ENCODE data around the gene COQ3.

COQ3 gene, protein sequence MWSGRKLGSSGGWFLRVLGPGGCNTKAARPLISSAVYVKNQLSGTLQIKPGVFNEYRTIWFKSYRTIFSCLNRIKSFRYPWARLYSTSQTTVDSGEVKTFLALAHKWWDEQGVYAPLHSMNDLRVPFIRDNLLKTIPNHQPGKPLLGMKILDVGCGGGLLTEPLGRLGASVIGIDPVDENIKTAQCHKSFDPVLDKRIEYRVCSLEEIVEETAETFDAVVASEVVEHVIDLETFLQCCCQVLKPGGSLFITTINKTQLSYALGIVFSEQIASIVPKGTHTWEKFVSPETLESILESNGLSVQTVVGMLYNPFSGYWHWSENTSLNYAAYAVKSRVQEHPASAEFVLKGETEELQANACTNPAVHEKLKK

DNA sequence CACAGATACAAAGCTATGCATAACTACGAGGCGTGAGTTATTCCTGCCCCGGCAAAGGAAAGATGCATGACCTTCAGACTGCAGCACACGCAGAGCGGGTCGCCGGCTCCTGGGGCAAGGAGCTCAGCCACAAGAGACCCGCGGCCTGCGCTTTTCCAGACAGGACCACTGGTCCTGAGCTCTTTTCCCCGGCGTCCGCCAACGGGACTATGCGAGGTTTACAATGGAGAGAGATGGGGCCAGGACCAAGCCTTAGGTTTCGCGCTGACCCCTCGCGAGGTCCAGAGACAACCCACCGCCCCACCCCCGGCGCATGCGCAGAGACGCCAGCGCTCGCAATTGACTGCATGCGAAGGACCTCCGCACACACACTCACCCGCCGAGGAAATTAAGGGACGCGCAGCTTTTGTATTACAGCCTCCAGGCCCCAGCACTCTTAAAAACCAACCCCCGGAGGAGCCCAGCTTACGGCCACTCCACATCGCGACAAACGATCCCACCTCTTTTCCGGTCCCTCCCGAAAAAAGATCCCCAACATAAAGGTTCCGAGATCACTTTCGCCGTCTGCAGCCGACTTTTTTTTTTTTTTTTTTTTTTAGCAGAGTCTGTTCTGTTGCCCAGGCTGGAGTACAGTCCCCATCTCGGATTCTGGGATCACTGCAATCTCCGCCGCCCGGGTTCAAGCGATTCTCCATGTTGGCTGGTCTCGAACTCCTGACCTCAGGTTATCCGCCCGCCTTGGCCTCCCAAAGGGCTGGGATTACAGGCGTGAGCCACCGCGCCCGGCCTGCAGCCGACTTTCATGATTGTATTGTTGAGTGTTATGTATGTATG lies at the start of gene COQ3:
Gene COQ3, minus strand, starts transcription at position 498 of the 834 bp plus-strand sequence. Its CDS starts 16 bp downstream, at position 482.
- peak; percentile 68 for DNase-seq

DNA sequence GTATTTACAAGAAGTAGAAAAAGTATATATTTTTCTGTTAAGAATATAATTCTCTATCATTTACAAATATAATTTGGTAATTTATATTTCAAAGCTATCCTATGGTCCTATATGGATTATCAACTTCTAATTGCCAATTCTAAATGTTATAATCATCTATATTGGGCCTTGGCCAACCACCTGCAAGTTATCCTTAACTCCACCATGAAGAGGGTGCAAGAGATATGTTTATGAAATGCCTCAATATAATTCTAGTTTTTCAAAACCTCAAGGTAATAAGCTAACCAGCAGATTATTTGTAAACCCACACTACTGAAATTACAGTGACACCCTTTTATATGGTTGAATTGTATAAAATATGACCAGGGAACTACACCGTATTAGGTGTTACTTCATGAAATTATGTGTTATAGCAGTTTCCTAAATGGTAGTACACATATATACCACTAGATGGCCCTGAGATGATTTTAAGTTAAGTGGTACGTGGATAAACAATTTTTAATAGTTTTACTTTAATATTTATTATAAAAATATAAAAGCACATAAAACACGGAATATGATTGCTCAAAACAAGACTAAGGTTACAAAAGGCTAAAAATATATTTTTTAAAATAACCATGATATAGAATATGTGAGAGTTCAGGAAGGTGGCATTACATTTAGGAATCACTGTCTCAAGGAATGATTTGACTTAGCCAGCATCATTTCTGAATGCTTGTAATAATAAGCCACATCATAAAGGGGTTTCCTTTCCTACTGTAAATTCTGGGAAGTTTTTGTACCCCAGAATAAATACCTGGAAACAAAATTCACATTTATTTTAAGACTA lies 40.9 kb upstream of the COQ3 start:
- DNase-seq: peak; percentile 53

DNA sequence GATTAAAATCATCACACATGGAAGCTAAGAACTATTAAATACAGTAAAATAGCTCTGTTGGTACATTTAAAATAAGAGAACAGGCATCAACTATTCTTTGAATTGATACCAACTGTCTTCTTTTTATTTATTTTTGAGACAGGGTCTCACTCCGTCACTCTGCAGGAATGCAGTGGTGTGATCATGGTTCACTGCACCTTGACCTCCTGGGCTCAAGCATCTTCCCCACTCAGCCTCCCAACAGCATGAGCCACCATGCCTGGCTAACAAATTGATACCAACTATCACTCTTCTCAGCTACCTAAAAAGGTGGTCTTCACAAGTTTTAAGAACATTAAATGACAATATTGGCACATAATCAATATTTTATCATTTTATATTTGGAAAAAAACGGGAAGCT lies 38.9 kb upstream of the COQ3 start:
- no peak for DNase-seq

DNA sequence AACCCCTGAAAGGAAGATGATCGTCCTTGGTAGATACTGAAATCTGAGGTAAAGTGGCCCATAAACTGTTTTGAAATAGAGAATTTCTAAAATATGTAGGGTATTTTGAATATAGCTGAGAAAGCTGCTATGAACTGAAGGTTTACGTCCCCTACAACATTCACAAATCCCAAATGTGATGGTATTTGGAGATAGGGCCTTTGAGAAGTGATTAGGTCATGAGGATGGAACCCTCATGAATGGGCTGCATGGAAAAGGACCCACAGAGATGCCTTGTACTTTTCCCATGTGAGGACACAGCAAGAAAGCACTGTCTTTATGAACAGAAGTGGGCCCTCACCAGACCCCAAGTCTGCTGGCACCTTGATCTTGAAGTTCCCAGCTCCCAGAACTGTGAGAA lies 37.9 kb upstream of the COQ3 start:
- no peak for DNase-seq

DNA sequence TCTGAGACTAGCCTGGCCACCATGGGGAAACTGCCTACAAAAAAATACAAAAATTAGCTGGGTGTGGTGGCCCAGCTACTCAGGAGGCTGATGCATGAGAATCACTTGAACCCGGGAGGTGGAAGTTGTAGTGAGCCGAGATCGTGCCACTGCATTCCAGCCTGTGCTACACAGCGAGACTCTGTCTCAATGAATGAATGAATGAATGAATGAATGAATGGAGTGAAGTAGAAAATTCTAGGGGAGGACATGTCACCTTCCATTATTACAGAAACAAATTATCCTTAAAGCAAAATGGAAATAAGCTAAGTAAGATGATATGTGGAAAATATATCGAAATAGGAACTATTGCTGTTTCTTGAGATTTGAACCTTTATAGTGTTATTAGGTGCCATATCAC lies 34.0 kb upstream of the COQ3 start:
- DNase-seq: no peak

DNA sequence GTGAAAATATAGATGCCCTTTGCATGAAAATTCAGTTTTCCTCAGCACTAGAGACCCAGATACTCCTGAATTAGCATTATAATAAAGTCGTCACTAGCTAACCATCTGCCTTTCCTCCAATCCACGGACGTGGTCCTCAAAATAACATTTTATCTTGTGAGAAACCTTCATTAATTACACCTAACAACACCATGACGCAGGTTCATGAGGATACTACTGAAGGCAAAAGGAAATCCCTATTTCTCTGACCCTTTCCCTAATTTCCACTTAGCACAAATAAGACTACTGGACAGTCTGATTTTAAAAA lies 32.4 kb upstream of the COQ3 start:
- no peak for DNase-seq

DNA sequence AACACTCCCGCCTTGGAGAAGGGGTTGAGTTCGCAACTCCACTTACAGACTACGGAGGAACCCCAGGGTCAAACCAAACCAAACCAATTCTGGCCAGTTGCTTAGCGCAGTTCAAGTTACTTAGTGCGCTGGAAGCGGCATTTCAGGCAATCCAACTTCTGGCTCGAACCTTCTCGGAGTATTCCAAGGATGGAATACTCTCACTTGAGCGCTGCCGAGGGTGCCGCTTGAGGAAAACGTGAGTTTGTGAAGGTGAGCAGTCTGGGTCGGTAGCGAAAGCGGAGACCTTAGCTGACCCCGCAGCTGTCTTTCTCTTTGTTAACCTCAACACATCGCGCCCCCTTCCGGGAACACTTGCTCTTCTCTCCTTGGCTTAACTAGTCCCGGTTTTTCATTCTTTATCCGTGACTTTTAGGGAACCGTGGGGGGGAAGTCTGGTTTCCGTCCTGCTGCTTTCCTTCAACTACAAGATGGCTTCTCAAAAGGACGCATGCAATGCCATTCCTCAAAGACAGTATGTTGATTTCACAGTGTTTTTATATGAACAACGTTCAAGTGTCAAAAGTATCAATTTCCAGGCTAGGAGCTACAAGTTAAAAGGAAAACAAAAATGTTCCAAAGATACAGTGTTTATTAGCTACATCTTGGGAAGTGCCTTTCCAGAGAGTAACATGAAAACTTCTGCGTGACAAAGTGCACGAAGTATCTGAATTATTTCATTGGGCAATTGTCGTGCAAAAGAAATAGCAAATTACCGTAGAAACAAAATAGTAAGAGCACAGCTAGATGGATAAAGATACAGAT lies 31.9 kb upstream of the COQ3 start:
- peak; percentile 67 for DNase-seq

DNA sequence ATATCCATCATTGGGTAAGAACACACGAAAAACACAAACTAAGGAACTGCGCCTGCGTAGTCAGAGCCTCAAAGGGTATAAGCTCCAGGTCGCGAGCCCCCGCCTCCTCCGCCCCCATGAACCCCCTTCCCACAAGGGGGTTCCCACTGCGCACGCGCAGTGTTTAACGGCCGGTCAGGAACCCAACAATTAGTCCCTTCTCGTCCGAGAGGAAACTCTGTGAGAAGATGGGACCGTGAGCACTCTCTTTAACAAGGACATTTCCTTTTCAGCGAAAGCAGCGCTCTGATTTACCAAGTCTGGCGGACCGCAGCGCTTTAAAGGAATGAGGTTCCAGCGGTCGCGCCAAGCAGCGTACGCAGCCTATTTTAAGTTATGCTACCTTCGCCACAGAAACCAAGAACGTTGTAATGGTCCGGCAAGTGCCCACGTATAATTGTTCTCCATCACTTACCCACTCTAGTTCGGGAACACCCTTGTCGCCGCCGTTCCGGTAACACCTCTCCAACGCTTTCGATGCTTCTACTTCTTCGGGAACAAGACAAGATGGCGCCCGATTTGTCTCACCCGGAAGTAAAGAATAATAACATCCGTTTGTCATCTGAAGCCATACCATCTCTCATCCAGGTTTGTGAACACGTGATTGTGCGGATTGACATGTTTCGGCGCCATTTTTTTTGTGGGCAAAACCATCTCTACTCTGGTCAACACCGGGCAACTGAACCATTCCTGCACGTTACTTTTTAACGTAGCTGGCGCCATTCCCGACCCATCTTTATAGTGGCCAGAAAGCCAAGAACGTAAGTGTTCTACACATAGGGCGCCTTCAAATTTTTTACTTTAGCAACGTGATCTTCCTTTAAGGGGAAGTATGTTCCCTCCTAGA lies 31.0 kb upstream of the COQ3 start, which contains the start of gene PNISR:
Gene PNISR, minus strand, starts transcription at position 548 of the 886 bp plus-strand sequence. CDS start 10,649 bp downstream, outside the sequence.
- DNase-seq: peak; percentile 96

DNA sequence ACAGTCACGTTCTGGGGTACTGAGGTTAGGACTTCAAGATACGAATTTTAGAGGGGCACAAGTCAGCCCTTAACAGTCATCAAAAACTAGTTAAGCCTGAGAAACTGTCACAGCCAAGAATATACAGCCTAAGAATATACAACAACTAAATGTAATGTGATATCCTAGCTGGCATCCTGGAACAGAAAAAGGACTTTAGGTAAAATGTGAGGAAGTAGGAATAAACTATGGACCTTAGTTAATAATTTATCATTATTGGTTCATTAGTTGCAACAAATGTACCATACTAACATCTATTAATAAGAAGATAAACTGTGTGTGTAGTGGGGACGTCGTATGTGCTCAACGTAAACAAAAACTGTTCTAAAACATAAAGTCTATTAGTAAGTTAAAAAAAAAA lies 30.0 kb upstream of the COQ3 start:
- no peak for DNase-seq

DNA sequence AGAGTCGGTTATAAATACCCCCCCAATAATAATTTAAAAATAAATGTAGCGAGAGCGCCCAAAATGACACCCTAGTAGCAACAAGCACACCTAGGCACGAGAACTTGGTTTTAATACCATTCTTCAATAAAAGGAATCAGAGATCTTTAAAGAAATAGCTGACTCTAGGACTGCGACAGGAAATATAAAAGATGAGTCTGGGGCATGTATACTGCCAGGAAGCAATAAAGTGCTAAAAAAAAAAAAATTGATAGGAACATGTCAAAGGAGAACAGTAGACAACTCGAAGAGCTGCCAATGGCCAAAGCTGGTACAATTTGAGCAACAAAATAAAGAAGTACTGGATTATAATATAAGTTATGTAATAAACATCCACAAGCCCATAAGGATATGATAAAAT lies 28.9 kb upstream of the COQ3 start:
- no peak for DNase-seq

DNA sequence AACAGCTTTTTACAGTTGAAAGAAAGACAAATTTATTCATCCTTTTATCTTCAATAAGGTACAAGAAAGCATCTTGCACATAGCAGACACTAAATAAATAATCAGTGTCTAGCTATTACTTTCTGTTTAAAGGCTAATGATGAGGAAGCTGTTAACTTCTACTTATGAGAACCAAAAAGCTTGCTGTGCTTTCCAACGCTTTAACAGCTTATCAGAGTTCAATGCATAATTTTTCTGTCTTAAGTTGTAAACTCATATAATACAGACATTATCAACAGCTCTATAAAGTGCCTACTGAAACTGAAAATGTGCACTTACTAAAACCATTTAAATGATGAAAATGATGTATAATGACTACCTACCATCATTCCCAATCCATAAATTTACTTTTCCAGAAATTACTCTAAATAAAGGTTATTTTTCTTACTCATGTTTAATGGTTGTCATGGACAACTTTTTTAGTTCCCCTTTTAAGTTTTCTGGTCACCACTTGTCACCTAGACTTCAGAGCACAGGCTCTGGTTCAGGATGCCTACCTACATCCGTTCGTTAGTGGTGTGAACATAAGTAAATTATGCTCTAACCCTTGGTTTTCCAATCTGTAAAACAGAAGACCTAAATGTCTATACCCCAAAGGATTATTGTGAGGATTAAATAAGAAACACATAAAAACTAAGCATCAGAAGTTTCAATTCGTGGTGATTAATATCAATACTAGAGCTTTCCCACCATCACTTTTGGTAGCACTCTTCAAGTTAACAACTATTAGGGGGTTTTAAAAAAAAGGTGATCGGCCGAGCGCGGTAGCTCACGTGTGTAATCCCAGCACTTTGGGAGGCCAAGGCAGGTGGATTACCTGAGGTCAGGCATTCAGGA lies 23.1 kb upstream of the COQ3 start:
- no peak for DNase-seq

DNA sequence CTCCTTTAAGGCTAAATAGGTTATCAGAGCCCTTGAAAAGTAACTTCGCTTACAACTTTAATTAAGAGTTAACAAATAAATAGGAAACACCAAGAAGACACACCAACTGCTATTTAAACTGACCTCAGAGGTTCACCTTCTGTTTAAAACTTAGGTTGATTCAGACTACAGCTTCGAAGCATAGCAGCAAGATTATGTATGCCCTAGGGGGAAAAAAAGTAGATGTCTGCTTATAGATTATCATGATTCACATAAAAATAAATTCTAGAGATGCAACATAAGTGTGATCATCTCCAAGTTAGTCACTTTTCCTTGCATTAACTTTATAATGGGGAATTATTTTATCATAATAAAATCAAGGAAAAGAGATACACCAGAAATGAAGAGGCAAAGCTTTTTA lies 22.2 kb upstream of the COQ3 start:
- no peak for DNase-seq

DNA sequence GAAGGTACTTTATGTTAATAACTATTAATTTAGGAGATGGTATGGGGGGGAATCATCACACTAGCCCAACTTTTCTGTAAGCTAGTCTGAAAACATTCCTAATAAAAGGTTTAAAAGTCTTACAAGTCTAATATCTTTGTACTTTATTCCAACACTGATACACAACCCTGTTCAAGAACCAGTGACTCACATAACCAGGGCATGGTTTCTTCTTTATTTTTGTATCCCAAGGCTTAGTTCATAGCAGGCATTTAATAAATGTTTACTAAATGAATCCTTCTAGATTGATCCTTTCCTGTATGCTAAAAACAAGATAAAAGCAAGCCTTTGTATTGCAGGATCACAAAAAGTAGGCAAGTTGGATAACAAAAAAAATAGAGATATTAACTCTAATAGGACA lies 21.5 kb upstream of the COQ3 start:
- no peak for DNase-seq

DNA sequence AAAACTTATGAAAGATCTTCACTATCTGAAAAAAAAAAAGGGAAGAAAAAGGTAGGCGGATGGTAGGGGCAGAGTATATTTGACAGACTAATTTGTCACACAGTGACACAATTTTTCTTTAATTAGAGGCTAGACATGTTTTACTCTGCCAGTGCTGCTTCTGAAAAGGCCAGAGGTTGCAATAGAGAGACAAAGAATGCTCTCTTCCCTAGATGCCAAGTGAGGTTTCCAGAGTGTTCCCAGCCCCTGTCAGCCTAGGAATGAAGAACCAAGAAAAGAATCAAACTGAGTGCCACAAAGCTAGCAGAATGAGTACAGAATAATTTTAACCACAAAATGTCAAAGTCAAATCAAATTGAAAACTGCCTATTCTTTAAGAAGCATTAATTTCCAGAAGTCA lies 18.1 kb upstream of the COQ3 start:
- DNase-seq: no peak

DNA sequence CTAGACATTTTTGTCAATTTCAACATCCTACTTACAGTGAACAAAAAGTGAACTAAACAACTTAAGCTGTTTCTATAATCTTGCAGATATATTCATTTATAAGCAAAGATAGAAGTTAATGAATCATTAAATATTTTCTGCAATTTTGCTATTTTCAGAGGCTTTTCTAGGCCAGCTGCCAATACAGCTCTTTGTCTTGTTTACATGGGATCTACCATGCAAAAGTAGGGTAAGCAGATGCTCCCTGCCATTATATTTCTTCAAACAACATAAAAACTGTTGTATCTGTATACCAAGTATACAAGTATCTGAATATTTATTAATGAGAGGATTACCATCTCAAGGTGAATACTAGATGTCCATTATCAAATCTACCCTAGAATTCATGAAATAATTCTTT lies 15.7 kb upstream of the COQ3 start:
- no peak for DNase-seq

DNA sequence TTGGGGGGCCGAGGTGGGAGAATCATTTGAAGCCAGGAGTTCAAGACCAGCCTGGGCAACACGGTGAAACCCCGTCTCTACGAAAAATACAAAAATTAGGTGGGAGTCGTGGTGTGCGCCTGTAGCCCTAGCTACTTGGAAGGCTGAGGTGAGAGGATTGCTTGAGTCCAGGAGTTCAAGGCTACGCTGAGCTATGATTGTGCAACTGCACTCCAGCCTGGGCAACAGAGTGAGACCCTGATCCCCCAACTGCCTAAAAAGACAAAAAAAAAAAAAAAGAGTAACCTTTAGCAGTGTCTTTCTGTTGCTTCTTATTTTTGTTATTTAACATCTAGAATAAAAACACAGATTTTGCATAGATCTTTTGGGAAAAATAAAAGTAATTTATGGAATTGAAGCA lies 13.1 kb upstream of the COQ3 start:
- no peak for DNase-seq

DNA sequence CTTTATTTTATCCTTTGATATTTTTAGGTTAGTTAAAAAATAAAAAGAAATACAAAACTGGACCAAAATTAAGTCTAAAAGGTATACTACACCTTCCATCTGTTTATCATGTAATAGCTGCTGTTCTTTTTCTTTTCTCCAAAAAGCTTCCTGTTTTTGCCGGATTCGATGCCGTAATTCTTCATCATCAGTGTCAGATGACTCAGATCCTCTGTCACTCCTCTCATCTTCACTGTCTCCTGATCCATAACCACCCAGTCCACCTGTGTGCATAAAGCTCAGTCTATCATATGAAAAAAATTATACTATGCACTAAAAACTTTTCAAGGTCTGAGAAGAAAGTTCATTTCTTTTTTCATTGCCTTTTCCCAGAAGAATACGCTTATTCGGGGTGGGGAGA lies 8.5 kb upstream of the COQ3 start:
- no peak for DNase-seq

DNA sequence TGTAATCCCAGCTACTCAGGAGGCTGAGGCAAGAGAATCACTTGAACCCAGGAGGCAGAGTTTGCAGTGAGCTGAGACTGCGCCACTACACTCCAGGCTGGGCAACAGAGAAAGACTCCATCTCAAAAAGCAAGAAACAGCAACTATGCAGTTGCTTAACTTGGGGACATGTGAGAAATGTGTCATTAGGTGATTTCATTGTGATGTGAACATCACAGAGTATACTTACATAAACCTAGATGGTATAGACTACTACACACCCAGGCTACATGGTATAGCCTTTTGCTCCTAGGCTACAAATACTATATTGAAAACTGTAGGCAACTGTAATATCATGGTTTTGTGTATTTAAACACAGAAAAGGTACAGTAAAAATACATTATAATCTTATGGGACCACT lies 3.3 kb upstream of the COQ3 start:
- no peak for DNase-seq

DNA sequence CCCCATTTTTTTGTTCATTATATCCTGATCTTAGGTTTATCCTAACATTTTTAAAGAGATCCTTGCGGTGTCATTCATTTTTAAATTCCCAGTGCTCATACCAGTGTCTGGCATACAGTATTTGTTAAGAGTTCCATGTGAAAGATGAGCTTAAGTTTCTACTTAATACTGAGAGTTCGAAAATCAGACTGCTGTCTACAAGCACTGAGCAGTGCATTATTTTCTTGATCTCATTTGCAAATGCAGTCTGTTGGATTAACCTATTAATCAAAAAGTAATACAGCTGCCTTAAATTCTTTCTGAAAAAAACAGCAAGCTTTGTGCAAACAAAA lies 663 bp downstream of the COQ3 start:
- DNase-seq: no peak

DNA sequence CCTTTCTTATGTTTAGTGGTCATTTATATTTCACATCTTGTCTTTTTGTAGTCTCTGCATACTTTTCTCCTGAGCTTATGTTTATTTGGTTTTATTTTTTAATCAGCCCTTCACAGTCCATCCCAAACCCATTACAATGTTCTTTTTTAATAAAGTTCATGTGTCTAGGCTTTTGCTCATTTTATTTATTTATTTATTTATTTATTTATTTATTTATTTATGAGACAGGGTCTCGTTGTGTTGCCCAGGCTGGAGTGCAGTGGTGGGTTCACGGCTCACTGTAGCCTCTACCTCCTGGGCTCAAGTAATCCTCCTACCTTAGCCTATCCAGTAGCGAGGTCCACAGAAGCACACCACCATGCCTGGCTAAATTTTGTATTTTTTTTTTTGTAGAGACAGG lies 3.1 kb downstream of the COQ3 start:
- no peak for DNase-seq

DNA sequence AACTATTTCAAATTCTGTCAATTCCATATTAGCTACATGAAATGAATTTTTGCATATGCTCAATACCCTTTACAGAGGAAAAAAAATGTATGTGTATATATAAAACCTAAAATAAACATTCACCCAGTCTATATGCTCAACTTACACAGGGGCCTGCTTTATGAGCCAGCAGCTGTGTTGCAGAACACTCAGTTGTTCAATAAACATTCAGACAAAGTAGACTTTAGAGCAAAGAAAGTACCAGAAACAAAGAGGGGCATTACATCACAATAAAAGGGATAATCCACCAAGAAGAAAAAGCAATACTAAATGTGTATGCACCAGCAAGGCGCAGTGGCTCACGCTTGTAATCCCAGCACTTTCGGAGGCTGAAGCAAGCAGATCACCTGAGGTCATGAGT lies 9.5 kb downstream of the COQ3 start:
- DNase-seq: no peak
